Osteoblast (primary cell): ENCODE results near the gene APEH. TPM values are rescaled to one million over a fixed set of nuclear protein-coding genes. Genes with fewer than 3 reads are reported as not detected.

ENCODE experiments used
- DNase-seq: peaks from one replicate; pipeline ENCODE4 v3.0.0; 2011; ENCODE audit warnings: low spot score, mixed read lengths; ENCODE audit not compliant: insufficient read length; ENCODE audit errors: missing footprints
- H2AFZ ChIP-seq: 2 replicates; pipeline ENCODE4 v1.6.0; 2011; ENCODE audit warnings: mild to moderate bottlenecking, low read length
- H3K27ac ChIP-seq: 2 replicates; pipeline ENCODE4 v1.5.1; 2011; ENCODE audit warnings: mild to moderate bottlenecking, low read depth, low read length, moderate library complexity
- H3K27me3 ChIP-seq: 2 replicates; pipeline ENCODE4 v1.6.0; 2012; ENCODE audit warnings: mild to moderate bottlenecking, control low read depth, inconsistent platforms, low read length, moderate library complexity; ENCODE audit not compliant: insufficient read depth
- H3K36me3 ChIP-seq: 2 replicates; pipeline ENCODE4 v1.5.1; 2011; ENCODE audit warnings: mild to moderate bottlenecking, low read length, control low read depth, moderate library complexity; ENCODE audit not compliant: insufficient read depth
- H3K4me1 ChIP-seq: 2 replicates; pipeline ENCODE4 v1.5.1; 2011; ENCODE audit warnings: mild to moderate bottlenecking, low read length, control low read depth, moderate library complexity; ENCODE audit not compliant: insufficient read depth
- H3K4me2 ChIP-seq: 2 replicates; pipeline ENCODE4 v1.6.0; 2011; ENCODE audit warnings: mild to moderate bottlenecking, low read length; ENCODE audit not compliant: insufficient read depth
- H3K4me3 ChIP-seq: fragments of 200-600 bp; sonication (generic); 3 replicates; pipeline ENCODE4 v1.5.1; 2012; ENCODE audit warnings: mild to moderate bottlenecking, low read length, inconsistent platforms; ENCODE audit not compliant: insufficient read depth
- H3K79me2 ChIP-seq: 2 replicates; pipeline ENCODE4 v1.6.0; 2012; ENCODE audit warnings: mild to moderate bottlenecking, low read length, control low read depth, inconsistent platforms; ENCODE audit not compliant: insufficient read depth
- H3K9me3 ChIP-seq: 2 replicates; pipeline ENCODE4 v1.5.1; 2011; ENCODE audit warnings: low read depth, low read length, control low read depth
- H4K20me1 ChIP-seq: 2 replicates; pipeline ENCODE4 v1.6.0; 2012; ENCODE audit warnings: mild to moderate bottlenecking, low read length, control low read depth; ENCODE audit not compliant: insufficient read depth
- total RNA-seq: library from RNA; depleted of rRNA; stranded (reverse); fragments of >200 nt; gene quantifications from 2 replicates; pipeline ENCODE4 v1.2.3, GENCODE V29; 2012
- TF ChIP-seq, protein P1 (sequence below): IDR thresholded peaks from 2 replicates; pipeline ENCODE4 v1.5.1; 2011; ENCODE audit warnings: mild to moderate bottlenecking, low read depth, low read length, moderate library complexity; ENCODE audit errors: extremely low read depth

APEH gene
- total RNA-seq, 1 donor: 98.8 TPM

DNA sequence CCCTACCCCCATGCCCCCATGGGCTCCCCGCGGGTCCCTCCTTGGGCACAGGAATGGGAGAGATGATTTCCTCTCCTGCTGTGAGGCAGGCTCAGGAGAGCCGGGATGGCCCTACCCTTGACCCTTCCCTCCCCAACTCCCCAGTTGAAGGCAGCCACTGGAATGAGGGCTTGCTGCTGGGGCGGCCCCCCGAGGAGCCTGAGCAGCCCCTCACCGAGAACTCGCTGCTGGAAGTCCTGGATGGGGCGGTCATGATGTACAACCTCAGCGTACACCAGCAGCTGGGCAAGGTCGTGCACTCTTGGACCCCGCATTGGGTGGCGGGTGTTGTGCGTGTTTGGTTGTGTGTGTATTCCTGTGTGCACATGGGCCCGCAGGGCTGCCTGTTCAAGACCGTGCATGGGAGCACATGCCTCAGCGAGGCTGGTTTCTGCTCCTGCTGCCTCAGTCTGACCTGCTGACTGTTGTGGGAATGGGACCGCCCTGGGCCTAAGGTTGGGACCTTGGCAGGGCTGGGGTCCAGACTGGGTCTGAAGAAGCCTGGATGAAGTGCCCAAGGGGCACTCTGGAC, 31.3 kb downstream of the APEH start:
- Histone ChIP-seq H3K4me3 (no peak overlapping the region), H3K4me2 (no peak overlapping the region), H4K20me1 (peaks cover 14% of the 10 kb centered on the region), H3K27ac (no peak overlapping the region), H2AFZ (no peak overlapping the region), H3K36me3 (peaks cover 25% of the 10 kb centered on the region), H3K27me3 (no peaks in the 10 kb centered on the region), H3K4me1 (no peaks in the 10 kb centered on the region), H3K9me3 (no peaks in the 10 kb centered on the region), H3K79me2 (no peaks in the 10 kb centered on the region)
- TF ChIP-seq, protein P1, sequence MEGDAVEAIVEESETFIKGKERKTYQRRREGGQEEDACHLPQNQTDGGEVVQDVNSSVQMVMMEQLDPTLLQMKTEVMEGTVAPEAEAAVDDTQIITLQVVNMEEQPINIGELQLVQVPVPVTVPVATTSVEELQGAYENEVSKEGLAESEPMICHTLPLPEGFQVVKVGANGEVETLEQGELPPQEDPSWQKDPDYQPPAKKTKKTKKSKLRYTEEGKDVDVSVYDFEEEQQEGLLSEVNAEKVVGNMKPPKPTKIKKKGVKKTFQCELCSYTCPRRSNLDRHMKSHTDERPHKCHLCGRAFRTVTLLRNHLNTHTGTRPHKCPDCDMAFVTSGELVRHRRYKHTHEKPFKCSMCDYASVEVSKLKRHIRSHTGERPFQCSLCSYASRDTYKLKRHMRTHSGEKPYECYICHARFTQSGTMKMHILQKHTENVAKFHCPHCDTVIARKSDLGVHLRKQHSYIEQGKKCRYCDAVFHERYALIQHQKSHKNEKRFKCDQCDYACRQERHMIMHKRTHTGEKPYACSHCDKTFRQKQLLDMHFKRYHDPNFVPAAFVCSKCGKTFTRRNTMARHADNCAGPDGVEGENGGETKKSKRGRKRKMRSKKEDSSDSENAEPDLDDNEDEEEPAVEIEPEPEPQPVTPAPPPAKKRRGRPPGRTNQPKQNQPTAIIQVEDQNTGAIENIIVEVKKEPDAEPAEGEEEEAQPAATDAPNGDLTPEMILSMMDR: no peak
- peak; percentile 45 for DNase-seq

DNA sequence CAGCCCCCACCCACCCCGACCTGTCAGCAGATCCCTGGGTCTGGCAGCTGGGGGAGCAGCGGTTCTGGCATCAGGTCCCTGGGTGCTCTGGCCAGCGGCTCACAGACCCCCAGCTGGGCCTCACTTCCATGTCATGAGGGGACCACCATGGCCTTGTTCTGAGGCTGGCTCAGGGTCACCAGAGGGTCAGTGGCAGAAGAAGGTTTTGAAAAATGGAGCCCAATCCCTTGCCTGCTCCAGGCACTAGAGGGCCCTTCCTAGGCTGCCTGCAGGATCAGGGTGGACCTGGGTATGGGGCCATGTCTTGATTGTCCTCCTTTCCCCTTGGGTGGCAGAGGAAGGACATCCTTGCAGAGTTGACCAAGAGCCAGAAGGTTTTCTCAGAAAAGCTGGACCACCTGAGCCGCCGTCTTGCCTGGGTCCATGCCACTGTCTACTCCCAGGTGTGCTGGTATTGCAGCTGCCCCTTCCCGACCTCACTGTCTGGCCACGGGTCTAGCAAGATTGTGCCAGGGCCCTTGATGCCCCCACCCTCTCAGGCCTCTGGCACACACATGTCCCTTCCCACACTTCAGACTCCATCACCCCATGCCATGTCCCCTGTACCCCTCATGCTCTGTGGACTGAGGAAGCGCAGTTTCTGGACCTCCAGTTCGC, 32.4 kb downstream of the APEH start:
- H3K79me2 ChIP-seq: no peaks in the 10 kb centered on the region
- no peak overlapping the region for H2AFZ ChIP-seq
- H3K27me3 ChIP-seq: no peaks in the 10 kb centered on the region
- peaks cover 16% of the 10 kb centered on the region for H3K36me3 ChIP-seq
- no peaks in the 10 kb centered on the region for H3K4me1 ChIP-seq
- no peaks in the 10 kb centered on the region for H3K9me3 ChIP-seq
- H3K27ac ChIP-seq: no peak overlapping the region
- no peak overlapping the region for H3K4me3 ChIP-seq
- TF ChIP-seq, protein P1: no peak
- H3K4me2 ChIP-seq: no peak overlapping the region
- peaks cover 13% of the 10 kb centered on the region for H4K20me1 ChIP-seq
- peak; percentile 42 for DNase-seq

DNA sequence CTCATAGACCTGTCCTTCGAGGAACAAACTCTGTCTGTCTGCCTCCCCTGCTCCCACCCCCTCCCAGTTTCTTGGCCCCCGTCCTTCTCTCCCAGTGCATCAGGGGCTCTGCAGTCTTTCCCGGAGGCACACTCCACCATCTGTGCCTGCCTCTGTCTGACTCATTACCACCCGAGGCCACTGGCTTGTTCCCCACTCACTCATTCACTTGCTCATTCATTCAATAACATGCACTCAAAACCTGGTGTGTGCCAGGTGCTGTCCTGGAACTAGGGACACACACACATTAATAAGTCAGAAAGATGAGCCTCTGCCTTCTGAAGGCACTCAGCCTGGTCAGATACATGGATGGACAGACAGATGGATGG, 32.9 kb downstream of the APEH start:
- no peaks in the 10 kb centered on the region for H3K27me3 ChIP-seq
- H3K27ac ChIP-seq: no peak overlapping the region
- H2AFZ ChIP-seq: no peak overlapping the region
- TF ChIP-seq, protein P1: no peak
- no peaks in the 10 kb centered on the region for H3K9me3 ChIP-seq
- H3K4me2 ChIP-seq: no peak overlapping the region
- H3K79me2 ChIP-seq: no peaks in the 10 kb centered on the region
- H3K4me1 ChIP-seq: no peaks in the 10 kb centered on the region
- peaks cover 13% of the 10 kb centered on the region for H3K36me3 ChIP-seq
- H3K4me3 ChIP-seq: no peak overlapping the region
- peak; percentile 57 for DNase-seq
- H4K20me1 ChIP-seq: peaks cover 11% of the 10 kb centered on the region

DNA sequence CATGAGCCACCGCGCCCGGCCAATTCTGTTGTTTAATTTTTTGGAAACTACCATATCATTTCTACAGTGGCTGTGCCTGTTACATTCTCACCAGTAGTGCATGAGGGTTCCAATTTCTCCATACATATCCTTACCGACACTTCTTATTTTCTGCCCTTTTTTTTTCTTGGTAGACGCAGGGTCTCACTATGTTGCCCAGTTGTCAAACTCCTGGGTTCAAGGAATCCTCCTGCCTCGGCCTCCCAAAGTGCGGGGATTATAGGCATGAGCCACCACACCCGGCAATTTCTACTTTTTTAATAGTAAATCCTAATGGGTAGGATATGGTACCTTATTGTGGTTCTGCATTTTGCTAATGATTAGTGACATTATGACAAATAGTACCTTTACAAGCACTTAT, 35.7 kb downstream of the APEH start:
- no peak overlapping the region for H3K4me3 ChIP-seq
- H3K9me3 ChIP-seq: no peaks in the 10 kb centered on the region
- no peak overlapping the region for H3K4me2 ChIP-seq
- no peaks in the 10 kb centered on the region for H3K4me1 ChIP-seq
- H3K79me2 ChIP-seq: no peaks in the 10 kb centered on the region
- H3K36me3 ChIP-seq: peaks cover 2% of the 10 kb centered on the region
- no peaks in the 10 kb centered on the region for H4K20me1 ChIP-seq
- no peak overlapping the region for H3K27ac ChIP-seq
- no peak overlapping the region for H2AFZ ChIP-seq
- DNase-seq: no peak
- H3K27me3 ChIP-seq: no peaks in the 10 kb centered on the region
- TF ChIP-seq, protein P1: no peak
